AG10803 (cell line): Measurements from ENCODE around the gene PRSS2.

Experiments
- DNase-seq: peaks from one replicate; pipeline ENCODE4 v3.0.0; 2010; ENCODE audit warnings: low read depth
- H3K4me3 ChIP-seq: 2 replicates; pipeline ENCODE4 v1.5.1; 2011; ENCODE audit warnings: mild to moderate bottlenecking, low read length, control low read depth
- CTCF ChIP-seq: conservative IDR thresholded peaks from 2 replicates; pipeline ENCODE4 v1.5.1; 2011; ENCODE audit warnings: mild to moderate bottlenecking, low read length, control low read depth, inconsistent platforms

The PRSS2 gene

GRCh38 chr7:142784096-142784495 is 13.3 kb downstream of the PRSS2 start:
- TF ChIP-seq CTCF: no peak
- DNase-seq: no peak
- H3K4me3 ChIP-seq: no peak overlapping the region

GRCh38 chr7:142784716-142785115 is 13.9 kb downstream of the PRSS2 start:
- no peak for DNase-seq
- no peak for TF ChIP-seq CTCF
- no peak overlapping the region for H3K4me3 ChIP-seq

- no peak for DNase-seq
- no peak overlapping the region for H3K4me3 ChIP-seq
- no peak for TF ChIP-seq CTCF
Observed at GRCh38 chr7:142785841-142786250, 15.1 kb downstream of the PRSS2 start.

GRCh38 chr7:142787034-142787768 is 16.4 kb downstream of the PRSS2 start:
- H3K4me3 ChIP-seq: no peak overlapping the region
- no peak for TF ChIP-seq CTCF
- no peak for DNase-seq

- no peak overlapping the region for H3K4me3 ChIP-seq
- TF ChIP-seq CTCF: no peak
- DNase-seq: no peak
Observed at GRCh38 chr7:142787783-142788182, 17.0 kb downstream of the PRSS2 start.

GRCh38 chr7:142788303-142789289 is 17.8 kb downstream of the PRSS2 start:
- no peak overlapping the region for H3K4me3 ChIP-seq
- no peak for TF ChIP-seq CTCF
- DNase-seq: no peak
